GM12875 (cell line): Measurements from ENCODE around the gene RUFY3.

ENCODE experiments used
- H3K4me3 ChIP-seq: one replicate; pipeline ENCODE4 v1.5.1; 2011; ENCODE audit warnings: low read depth, low read length, control low read depth
- CTCF ChIP-seq: IDR thresholded peaks from 2 replicates; pipeline ENCODE4 v1.5.1; 2011; ENCODE audit warnings: low read depth, mild to moderate bottlenecking, control low read depth, inconsistent platforms, low read length, moderate library complexity, borderline replicate concordance; ENCODE audit not compliant: insufficient read depth

The RUFY3 gene

DNA sequence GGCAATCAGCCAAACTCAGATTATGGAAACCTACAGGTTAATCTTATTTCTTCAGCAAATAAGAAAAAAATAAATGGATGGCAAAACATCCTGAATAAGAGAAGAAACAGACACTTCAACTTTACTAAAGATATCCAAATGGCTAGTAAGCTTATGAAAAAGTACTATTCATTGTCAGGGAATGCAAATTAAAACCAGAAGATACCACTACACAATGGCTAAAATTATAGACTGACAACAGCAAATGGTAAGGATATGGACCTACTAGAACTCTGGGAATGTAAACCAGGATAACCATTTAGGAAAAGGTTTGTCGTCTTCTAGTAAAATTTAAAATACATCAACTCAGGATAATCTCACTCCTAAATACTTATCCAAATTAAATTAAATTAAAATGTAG, 93.6 kb downstream of the RUFY3 start:
- no peak for TF ChIP-seq CTCF
- no peak overlapping the region for H3K4me3 ChIP-seq

DNA sequence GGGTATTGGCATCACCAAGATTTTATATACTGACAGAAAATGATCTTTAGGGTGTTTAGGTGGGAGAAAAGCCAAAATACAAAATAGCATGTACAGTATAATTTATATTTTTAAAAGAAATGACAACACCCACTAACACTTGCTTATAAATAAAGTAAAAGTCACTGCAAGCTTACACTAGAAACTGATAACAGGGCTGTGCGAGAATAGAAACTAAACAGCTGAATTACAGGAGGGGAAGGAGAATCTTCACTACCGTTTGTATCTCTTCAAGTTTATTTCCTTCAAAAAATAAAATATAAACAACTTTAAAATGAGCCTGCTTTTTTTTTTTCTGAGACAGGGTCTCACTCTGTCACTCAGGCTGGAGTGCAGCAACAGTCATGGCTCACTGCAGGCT, 95.1 kb downstream of the RUFY3 start:
- TF ChIP-seq CTCF, result no peak
- H3K4me3 ChIP-seq, result no peak overlapping the region

DNA sequence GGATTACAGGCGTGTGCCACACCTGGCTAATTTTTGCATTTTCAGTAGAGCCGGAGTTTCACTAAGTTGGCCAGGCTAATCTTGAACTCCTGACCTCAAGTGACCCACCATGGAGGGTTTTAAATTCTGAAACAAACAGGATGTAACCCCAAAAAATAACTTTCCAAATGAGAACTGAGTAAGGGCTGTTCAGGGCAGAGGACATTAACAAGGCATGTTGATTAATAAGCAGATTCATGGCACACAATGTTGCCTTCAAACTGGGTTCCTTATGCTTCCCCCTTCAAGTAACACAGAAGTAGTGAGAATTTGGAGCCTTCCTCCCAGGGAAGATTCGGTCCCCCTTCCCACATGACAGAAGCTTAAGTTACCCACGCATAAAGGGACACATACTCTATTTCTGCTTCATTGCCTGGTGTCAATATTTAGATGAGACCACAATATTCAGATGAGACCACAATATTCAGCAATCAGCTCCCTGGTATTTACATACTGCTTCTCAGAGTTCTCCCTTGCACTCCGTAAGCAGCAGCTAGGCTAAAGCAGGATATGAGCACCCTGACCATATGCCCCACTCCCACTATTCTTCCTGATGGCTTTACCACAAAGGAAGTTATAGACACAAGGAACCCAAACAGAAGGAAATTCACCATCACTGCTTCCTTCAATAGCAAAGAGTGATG, 96.5 kb downstream of the RUFY3 start:
- no peak overlapping the region for H3K4me3 ChIP-seq
- TF ChIP-seq CTCF, result no peak

- H3K4me3 ChIP-seq, result no peak overlapping the region
- no peak for TF ChIP-seq CTCF
These were observed 97.2 kb downstream of the RUFY3 start for GRCh38 chr4:70818921-70819320.

GRCh38 chr4:70829015-70829414, 107.3 kb downstream of the RUFY3 start:
- TF ChIP-seq CTCF, result no peak
- H3K4me3 ChIP-seq, result no peak overlapping the region

GRCh38 chr4:70829492-70829891, 107.7 kb downstream of the RUFY3 start:
- TF ChIP-seq CTCF, result no peak
- H3K4me3 ChIP-seq, result no peak overlapping the region

GRCh38 chr4:70830054-70830453, 108.3 kb downstream of the RUFY3 start:
- TF ChIP-seq CTCF, result no peak
- no peak overlapping the region for H3K4me3 ChIP-seq
